GM21825 (cell line): ENCODE data around the gene ZNF407.
A peak's percentile ranks its signal among the peaks of the same experiment; 100 is the strongest.
"Not testable (repeated sequence)": the region's sequence is repeated elsewhere in the genome, so short reads cannot be mapped to it uniquely, and the experiment has no call there.

Experiments
- ATAC-seq: cut with Tn5 transposase; IDR thresholded peaks from one replicate; pipeline ENCODE4 v1.9.1; 2021; ENCODE audit warnings: mild to moderate bottlenecking, moderate library complexity; ENCODE audit not compliant: unreplicated experiment

ZNF407 gene, protein sequence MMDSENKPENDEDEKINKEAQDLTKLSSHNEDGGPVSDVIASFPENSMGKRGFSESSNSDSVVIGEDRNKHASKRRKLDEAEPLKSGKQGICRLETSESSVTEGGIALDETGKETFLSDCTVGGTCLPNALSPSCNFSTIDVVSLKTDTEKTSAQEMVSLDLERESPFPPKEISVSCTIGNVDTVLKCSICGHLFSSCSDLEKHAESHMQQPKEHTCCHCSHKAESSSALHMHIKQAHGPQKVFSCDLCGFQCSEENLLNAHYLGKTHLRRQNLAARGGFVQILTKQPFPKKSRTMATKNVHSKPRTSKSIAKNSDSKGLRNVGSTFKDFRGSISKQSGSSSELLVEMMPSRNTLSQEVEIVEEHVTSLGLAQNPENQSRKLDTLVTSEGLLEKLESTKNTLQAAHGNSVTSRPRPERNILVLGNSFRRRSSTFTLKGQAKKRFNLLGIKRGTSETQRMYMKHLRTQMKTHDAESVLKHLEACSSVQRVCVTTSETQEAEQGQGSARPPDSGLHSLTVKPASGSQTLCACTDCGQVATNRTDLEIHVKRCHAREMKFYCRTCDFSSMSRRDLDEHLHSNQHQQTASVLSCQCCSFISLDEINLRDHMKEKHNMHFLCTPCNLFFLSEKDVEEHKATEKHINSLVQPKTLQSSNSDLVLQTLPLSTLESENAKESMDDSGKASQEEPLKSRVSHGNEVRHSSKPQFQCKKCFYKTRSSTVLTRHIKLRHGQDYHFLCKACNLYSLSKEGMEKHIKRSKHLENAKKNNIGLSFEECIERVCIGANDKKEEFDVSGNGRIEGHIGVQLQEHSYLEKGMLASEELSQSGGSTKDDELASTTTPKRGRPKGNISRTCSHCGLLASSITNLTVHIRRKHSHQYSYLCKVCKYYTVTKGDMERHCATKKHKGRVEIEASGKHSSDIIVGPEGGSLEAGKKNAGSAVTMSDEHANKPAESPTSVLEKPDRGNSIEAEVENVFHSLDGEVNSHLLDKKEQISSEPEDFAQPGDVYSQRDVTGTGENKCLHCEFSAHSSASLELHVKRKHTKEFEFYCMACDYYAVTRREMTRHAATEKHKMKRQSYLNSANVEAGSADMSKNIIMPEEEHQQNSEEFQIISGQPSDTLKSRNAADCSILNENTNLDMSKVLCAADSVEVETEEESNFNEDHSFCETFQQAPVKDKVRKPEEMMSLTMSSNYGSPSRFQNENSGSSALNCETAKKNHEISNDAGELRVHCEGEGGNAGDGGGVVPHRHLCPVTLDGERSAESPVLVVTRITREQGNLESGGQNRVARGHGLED (N-terminal part only)

DNA sequence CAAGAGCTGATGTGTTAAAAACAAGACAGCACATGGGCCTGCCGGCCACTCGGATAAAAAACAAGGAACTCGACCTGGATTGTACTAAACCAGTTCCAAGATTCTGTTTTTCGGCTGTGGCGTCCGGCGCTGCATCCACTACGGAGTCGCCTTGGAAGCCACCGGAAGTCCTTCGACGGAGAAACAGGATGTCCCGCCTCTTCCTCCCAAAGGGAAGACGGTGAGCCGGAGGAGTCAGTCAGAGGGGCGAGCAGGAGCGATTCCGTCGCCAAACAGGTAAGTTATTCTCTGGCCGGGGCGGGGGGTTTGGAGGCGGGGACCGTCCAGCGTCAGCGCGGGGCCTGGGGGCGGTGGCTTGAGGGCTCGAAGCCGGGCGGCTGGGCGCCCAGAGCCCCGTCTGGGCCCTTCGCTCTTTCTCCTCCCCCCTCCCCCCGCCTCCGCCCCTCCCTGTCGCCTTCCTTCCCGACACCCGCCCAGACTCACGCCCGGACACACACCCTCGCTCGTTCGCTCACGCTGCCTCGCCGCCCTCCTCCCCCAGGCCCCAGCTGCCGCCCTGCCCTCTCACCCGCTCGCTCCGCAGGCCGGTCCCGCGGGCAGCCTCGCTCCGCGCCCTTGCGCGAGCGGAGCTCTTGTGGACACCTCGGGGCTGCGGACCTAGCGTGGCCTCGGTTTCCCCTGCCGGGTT is at the start of gene ZNF407:
Gene ZNF407 (plus strand): TSS at position 209 of the 688 bp plus-strand sequence. CDS start 33,150 bp downstream, outside the sequence.
- peak; percentile 71 for ATAC-seq

DNA sequence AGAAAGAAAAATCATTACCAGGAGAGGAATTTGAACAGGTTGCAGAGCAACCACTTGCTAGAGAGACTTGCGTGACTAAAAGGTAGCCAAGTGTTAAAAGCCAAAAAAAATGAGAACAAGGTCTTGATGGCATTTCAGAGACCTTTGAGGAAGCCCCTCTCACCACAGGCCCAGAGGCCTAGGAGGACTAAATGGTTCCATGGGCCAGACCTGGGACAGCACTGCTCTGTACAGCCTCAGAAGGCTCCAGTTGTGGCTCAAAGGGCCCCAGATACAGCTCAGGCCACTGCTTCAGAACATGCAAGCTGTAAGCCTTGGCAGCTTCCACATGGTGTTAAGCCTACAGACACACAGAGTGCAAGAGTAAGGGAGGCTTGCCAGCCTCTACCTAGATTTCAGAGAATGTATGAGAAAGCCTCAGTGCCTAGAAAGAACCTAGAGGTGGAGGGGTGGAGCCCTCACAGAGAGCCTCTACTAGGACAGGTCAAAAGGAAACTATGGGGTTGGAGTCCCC is 48.0 kb upstream of the ZNF407 start:
- no peak for ATAC-seq

DNA sequence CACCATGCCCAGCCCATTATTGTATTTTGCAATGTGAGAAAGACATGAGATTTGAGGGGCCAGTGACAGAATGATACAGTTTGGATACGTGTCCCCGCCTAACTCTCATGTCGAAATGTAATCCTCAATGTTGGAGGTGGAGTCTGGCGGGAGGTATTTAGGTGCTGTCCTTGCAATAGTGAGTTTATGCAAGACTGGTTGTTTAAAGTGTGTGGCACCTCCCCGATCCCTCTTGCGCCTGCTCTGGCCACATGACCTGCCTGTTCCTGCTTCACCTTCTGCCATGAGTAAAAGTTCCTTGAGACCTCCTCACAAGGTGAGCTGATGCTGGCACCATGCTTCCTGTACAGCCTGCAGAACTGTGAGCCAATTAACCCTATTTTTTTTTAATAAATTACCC is 46.8 kb upstream of the ZNF407 start:
- no peak for ATAC-seq

DNA sequence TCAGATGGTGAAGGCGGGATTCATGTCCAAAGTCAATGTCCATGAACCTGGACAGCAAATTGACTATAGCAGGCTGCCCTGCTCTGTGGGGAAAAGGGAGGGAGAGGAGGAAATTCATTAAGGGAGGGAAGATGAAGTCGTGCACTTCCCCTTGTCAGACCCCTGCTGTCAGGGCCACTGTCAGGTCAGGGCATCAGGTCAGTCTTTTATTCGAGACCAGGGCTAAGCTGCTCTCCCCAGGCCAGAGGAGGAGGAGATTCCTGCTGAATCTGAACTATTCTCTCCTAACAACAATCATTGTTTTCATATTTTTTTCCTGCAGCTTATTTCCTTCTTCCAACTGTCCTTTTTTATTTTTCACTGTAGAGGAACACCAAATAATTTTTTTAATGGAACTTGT is 46.2 kb upstream of the ZNF407 start:
- no peak for ATAC-seq

DNA sequence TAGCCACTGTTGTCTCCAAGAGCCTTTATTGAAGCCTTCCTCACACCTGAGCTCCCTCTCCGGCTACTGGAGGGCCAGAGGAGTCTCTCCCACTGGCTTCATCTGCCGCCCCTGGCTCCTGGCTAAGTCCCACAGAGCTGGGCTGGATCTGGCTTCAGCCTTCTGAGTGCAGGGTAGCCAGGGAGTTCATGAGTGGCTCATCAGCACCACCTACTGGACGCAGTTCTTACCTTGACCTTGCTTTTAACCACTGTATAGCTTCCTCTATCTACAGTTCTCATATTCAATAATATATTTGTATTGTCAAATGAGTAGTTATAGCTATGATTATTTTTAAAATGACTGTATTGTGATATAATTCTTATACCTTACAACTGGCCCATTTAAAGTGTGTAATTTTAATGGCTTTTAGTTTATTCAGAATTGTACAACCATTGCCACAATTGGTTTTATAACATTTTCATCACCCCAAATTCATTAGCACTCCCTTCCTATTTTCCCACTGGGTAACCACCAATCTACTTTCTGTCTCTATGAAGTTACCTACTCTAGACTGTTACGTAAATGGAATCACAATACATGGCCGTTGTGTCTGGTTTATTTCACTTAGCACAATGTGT is 45.6 kb upstream of the ZNF407 start:
- peak; percentile 96 for ATAC-seq

DNA sequence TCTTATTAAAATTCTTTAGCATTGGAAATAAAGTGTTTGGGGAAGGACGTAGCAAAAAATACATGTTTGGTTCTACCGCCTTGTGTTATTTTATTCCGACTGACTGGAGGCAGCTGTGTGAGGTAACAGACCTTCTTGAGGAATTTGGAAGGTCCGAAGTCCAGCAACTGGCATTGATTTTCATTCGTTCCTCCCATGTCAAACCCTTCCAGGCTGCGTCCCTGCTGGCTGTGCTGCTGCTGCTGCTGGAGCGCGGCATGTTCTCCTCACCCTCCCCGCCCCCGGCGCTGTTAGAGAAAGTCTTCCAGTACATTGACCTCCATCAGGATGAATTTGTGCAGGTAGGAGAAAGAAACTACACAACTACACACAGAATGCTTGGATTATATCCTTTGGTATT is 41.5 kb upstream of the ZNF407 start:
- ATAC-seq, result no peak

DNA sequence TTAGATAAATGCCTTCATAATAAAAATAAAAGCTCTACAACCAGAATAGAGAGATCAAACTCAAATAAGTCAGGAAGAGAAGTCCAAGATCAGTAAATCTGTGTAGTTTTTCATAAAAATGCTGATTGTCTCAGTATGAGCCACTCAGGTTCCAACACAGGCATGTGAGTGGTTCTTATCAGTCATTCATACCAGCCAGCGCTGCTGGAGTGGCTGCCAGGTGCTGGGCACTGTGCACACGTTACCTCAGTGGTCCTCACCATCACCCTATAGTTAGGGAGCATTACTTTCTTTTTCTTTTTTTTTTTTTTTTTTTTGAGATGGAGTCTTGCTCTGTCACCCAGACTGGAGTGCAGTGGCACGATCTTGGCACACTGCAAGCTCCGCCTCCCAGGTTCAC is 39.6 kb upstream of the ZNF407 start:
- no peak for ATAC-seq

DNA sequence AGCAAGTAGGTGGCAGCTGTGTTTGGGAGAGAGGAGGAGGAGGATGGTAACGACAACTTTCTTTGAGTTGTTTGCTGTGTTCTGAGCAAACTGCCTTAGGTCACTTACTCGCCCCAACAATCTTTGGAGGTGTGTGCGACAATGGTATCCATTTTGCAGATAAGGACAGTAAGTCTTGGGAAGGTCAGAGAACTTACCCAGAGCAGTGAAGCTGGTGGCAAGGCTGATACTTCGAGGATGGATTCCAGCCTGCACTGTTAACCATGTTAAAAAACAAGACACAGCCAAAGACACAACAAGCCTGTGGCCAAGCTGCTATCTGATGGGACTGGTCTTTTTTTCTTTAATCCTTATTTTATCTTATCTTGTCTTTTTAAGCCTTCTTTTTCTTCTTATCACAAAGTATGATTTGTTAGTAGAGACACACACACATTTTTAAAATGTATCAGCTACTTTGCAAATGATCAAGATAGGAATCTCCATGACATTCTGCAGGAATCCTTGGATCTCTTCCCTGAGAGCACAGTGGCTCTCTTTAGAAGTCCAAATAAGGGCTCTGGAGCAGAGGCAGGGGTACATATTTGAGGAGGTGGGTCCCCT is 35.4 kb upstream of the ZNF407 start:
- no peak for ATAC-seq

DNA sequence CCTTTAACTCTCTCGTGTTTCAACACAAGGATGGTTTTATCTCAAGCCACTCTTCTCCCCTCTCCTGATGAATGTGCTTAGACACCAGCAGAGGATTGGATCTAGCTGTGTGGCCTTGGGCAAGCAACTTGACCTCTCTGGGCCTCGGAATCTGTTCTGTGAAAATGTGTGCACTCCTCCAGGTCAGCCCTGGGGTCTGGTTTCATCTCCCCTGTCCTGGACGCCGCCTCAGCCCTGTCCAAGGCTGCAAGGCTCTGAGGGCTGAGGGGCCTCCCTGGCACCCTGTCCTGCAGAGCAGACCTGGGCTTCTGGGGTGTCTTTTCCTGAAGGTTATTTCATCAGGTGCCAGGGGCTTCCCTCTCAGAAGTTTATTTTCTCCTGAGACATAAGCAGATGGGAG is 34.9 kb upstream of the ZNF407 start:
- no peak for ATAC-seq

DNA sequence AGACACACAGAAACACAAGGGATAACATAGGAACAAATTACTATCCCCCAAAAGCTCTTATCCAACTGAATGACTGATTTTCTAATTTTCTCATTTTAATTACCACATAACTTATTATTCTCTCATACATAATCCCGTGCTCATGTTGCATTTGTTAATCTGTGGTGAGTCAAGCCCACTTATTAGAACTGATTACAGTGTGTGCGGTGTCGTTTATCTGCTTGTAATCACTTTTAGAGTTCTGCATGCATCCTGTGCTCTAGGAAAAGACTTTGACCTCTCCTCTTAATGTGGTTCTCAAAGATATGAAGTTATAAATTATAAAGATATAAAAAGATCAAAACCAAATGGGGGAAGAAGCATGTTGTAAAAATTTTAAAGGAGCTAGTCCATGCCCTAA is 33.7 kb upstream of the ZNF407 start:
- ATAC-seq, result no peak

DNA sequence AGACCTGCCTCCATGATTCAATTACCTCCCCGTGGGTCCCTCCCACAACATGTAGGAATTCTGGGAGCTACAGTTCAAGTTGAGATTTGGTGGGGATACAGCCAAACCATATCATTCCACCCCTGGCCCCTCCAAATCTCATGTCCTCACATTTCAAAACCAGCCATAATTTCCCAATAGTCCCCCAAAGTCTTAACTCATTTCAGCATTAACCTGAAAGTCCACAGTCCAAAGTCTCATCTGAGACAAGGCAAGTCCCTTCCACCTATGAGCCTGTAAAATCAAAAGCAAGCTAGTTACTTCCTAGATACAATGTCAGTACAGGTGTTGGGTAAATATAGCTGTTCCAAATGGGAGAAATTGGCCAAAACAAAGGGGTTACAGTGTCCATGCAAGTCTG is 32.5 kb upstream of the ZNF407 start:
- ATAC-seq, result not testable (repeated sequence)

DNA sequence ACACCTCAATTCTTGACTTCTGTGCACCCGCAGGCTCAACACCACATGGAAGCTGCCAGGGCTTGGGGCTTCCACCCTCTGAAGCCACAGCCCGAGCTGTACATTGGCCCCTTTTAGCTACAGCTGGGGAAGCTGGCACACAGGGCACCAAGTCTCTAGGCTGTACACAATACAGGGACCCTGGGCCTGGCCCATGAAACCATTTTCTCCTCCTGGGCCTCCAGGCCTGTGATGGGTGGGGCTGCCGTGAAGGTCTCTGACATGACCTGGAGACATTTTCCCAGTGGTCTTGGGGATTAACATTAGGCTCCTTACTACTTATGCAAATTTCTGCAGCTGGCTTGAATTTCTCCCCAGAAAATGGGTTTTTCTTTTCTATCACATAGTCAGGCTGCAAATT is 31.7 kb upstream of the ZNF407 start:
- ATAC-seq, result not testable (repeated sequence)

DNA sequence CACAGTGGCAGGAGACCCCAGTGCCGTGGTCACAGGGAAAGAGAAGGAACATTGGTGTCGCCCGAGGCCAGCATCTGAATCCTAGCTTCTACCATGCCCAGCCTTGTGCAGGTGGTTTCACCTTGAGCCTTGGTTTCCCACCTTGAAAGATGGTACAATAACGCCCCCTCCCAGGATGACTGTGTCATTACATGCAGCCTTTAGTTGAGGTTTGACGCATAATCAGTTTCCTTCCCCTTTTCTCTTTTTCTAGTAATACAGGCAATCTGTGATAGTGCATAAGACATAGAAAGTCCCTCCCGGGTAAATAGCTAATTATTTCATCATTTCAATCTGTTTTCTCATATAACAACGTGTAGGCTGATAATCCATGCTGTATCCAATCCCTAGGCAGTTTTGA is 29.8 kb upstream of the ZNF407 start:
- ATAC-seq, result no peak

DNA sequence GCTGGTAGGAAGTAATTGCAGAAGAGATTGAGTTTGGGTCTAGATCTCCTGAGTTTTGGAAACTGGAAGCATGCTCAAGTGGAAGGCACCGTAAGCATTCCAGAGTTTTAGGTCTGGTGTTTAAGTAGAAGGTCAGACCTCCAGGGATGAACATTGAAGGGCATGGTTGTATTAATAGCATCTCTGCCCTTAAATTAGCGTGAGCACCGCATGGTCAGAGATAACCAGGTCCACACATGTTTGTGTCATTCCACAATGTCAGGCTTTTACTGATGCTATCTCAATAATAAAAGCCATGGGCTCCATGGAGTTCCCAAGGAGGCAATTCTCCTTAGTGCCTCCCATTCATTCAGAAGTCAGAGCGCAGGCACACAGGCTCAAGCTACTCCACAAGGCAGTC is 28.3 kb upstream of the ZNF407 start:
- no peak for ATAC-seq

DNA sequence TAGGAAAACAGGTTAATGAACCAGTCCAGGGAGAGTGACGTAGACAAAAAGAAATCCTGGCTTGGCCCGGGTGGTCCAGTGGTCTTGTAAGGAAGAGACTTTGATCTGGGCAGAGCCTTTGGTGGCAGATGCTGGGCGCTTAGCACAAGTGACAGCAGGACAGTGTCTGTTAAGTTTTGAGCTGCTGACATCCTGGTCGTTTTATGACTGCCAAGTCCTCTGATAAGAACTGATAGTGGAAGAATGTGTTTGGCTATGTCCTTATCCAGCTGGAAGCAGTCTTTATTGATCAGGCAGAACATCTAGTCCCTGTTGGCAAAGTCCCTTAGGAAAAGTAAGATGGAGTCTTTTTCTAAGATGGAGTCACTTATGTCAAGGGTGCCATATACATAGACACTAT is 27.4 kb upstream of the ZNF407 start:
- no peak for ATAC-seq

DNA sequence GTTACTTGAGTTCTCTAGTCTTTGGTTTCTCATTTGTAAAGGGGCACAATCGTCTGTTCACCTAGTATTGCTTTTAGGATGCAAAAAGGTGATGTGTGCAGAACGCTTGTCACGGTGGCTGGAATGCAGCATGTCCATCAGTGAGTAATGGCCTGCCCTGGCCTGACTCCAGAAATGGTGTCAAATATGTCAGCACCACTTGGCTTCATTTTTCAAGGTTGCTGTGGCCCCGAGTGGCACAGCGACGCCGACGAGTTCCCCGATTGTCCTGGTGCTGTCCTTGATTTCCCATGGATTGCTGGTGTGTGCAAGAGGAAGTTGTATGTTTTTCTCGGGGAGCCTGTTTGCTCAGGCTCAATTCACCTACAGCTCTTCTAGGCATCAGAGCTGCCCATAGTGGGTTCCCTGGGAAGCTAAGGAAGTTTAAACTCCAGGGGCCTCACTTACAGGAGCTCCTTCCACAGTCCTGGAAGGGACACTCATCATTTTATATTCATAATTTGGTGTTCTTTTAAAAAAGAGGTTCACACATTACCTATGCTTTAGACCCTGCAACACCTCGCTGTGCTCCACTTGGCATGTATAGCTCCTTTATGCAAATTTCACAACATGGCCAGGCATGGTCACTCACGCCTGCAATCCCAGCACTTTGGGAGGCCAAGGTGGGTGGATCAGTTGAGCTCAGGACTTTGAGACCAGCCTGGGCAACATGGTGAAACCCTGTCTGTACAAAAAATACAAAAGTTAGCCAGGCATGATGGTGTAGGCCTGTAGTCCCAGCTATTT is 25.6 kb upstream of the ZNF407 start:
- no peak for ATAC-seq

DNA sequence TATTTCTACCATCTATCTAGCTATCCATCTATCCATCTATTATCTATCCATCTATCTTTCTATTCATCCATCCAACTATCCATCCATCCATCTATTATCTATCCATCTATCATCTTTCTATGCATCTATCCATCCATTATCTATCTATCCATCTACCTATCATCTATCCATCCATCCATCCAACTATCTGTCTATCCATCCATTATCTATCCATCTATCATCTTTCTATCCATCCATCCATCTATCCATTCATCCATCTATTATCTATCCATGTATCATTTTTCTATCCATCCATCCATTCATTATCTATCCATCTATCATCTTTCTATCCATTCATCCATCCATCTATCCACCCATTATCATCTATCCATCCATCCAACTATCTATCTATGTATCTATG is 24.6 kb upstream of the ZNF407 start:
- ATAC-seq, result no peak

DNA sequence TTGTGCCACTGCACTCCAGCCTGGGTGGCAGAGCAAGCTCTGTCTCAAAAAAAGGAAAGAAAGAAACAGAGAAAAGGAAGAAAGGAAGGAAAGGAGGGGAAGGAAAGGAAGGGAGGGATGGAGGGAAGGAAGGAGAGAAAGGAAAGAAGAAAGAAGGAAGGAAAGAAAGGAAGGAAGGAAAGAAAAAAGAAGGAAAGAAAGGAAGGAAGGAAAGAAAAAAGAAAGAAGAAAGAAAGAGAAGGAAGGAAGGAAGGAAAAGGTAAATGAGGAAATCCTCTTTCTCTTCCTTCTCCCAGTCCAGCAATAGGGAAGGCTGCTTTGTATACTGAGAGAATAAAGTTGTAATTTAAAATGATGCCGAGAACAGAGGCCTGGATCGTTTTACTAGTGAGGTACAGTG is 22.8 kb upstream of the ZNF407 start:
- ATAC-seq, result no peak

DNA sequence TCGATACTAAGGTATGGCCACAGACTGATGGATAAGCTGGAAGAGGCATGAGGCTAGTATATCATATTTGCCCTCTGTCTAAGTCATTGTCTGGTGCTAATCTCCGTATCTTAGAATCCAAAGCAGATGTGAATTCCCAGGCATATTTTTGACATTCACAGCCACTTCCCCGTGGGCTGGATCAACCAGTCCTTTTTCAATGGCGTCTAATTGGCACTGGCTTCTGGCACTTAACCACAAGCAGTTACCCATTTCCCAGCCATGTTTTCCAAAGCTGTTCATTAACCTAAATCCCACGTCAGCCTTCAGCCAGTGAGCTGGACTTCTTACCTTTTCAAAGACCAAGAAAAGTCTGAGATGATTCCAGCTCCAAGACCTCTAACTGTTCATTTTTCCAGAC is 20.7 kb upstream of the ZNF407 start:
- ATAC-seq, result no peak
